Endothelial cell of umbilical vein (primary cell): Measurements from ENCODE around the gene HERPUD1. TPM values are rescaled to one million over a fixed set of nuclear protein-coding genes. Genes with fewer than 3 reads are reported as not detected.

Experiments
- BruUV-seq: library from RNA; stranded (reverse); fragments of 400-500 nt; replicated peaks from 2 replicates; lab custom pipeline; 2021; lab: Mats Ljungman, UMichigan
- CTCF ChIA-PET: fragments of 300-600, 350-600 bp; sonication (Branson Sonifier 250); formaldehyde crosslinking; loops from one replicate; lab custom pipeline; 2021; ENCODE audit warnings: antibody characterized with exemption, inconsistent platforms; lab: Charles Lee
- POLR2A ChIA-PET: fragments of 300-600, 350-600 bp; sonication (Branson Sonifier 250); formaldehyde crosslinking; loops from one replicate; lab custom pipeline; 2021; ENCODE audit warnings: antibody characterized with exemption, inconsistent platforms; lab: Charles Lee
- DNase-seq: peaks from one replicate; pipeline ENCODE4 v3.0.0-alpha.2; 2011; ENCODE audit warnings: low read depth, low spot score
- FAIRE-seq: peaks from 2 replicates; lab custom pipeline; 2011; peaks lifted over from hg19 to GRCh38; lab: Jason Lieb, UNC
- H2AFZ ChIP-seq: 2 replicates; pipeline ENCODE4 v1.6.0; 2012; ENCODE audit warnings: low read depth, low read length, control low read depth, inconsistent platforms
- H3K27ac ChIP-seq: 2 replicates; pipeline ENCODE4 v1.5.1; 2011; ENCODE audit warnings: low read depth, mild to moderate bottlenecking, control low read depth, low read length, moderate library complexity; ENCODE audit not compliant: insufficient read depth
- H3K27me3 ChIP-seq, 2 experiments: 2 replicates each; pipeline versions ENCODE4 v1.6.0 to v1.6.1; 2011; ENCODE audit warnings: low read length in 2 of 2, mixed read lengths in 1 of 2; ENCODE audit not compliant: control insufficient read depth in 2 of 2, insufficient read depth in 2 of 2
- H3K36me3 ChIP-seq, 2 experiments: 2 replicates in 1 of 2; 3 replicates in 1 of 2; pipeline ENCODE4 v1.5.1; 2011; ENCODE audit warnings: low read length in 2 of 2, mild to moderate bottlenecking in 1 of 2, moderate library complexity in 1 of 2; ENCODE audit not compliant: control insufficient read depth in 2 of 2, insufficient read depth in 2 of 2; ENCODE audit errors: extremely low read depth in 1 of 2
- H3K4me1 ChIP-seq: 3 replicates; pipeline ENCODE4 v1.5.1; 2011; ENCODE audit warnings: mild to moderate bottlenecking, low read length; ENCODE audit not compliant: control insufficient read depth, insufficient read depth; ENCODE audit errors: extremely low read depth
- H3K4me2 ChIP-seq: 2 replicates; pipeline ENCODE4 v1.6.1; 2011; ENCODE audit warnings: low read length, control low read depth, mixed read lengths; ENCODE audit not compliant: insufficient read depth
- H3K4me3 ChIP-seq, 3 experiments: fragments of 200-600 bp in 1 of 3; sonication (generic), shearing (Covaris generic) in 1 of 3; replicated peaks in 1 of 3; 2 replicates each; pipeline ENCODE4 v1.5.1; 2011 to 2016; ENCODE audit warnings: control low read depth in 3 of 3, low read length in 3 of 3, mild to moderate bottlenecking in 2 of 3, inconsistent platforms in 1 of 3, low read depth in 1 of 3, moderate library complexity in 1 of 3; ENCODE audit not compliant: insufficient read depth in 1 of 3
- H3K79me2 ChIP-seq: 2 replicates; pipeline ENCODE4 v1.6.0; 2012; ENCODE audit warnings: low read length, inconsistent platforms; ENCODE audit not compliant: control insufficient read depth, insufficient read depth
- H3K9ac ChIP-seq: replicated peaks from 2 replicates; pipeline ENCODE3; 2011; ENCODE audit warnings: low read length, control low read depth; ENCODE audit not compliant: insufficient read depth; ENCODE audit errors: extremely low read depth
- H3K9me1 ChIP-seq: replicated peaks from 3 replicates; pipeline ENCODE4 v1.6.0; 2011; ENCODE audit warnings: mild to moderate bottlenecking, low read length; ENCODE audit not compliant: control insufficient read depth, insufficient read depth; ENCODE audit errors: extremely low read depth
- H3K9me3 ChIP-seq: replicated peaks from 2 replicates; pipeline ENCODE4 v1.5.1; 2012; ENCODE audit warnings: low read length, inconsistent platforms; ENCODE audit not compliant: control insufficient read depth, insufficient read depth
- H4K20me1 ChIP-seq: replicated peaks from 2 replicates; pipeline ENCODE3; 2011; ENCODE audit warnings: mild to moderate bottlenecking, low read length; ENCODE audit not compliant: control insufficient read depth, insufficient read depth; ENCODE audit errors: extremely low read depth
- CTCF ChIP-seq, 2 donors: IDR thresholded peaks; 1 replicate in 1 of 2; 2 replicates in 1 of 2; pipeline ENCODE4 v1.5.1; 2011; ENCODE audit warnings: low read length in 2 of 2, mild to moderate bottlenecking in 2 of 2, moderate library complexity in 2 of 2, control low read depth in 1 of 2, inconsistent platforms in 1 of 2, low read depth in 1 of 2; ENCODE audit not compliant: insufficient read depth in 1 of 2; ENCODE audit errors: extremely low read depth in 1 of 2
- MYC ChIP-seq: IDR thresholded peaks from one replicate; pipeline ENCODE4 v1.6.1; 2011; ENCODE audit warnings: mild to moderate bottlenecking, low read depth, low read length
- dilution Hi-C: fragments of 300-500 bp; cut with MboI; formaldehyde crosslinking; loops from one replicate; pipeline ENCODE4 v1.15.0; 2019; ENCODE audit warnings: low sequenced_read_pairs; ENCODE audit not compliant: extremely low pct_ligation_motif_present
- intact Hi-C: fragments of 100-400 bp; cut with micrococcal nuclease; formaldehyde crosslinking; loops from one replicate; pipeline ENCODE4 v1.10.0; 2022
- polyA plus RNA-seq, 4 experiments: library from polyadenylated mRNA; depleted of rRNA in 3 of 4; stranded (reverse) in 3 of 4; unstranded in 1 of 4; fragments of >200 nt; gene quantifications; 2 replicates each; pipeline versions ENCODE4 v1.2.1 to v1.2.3, GENCODE V29; 2011 to 2012; ENCODE audit warnings: missing spikeins in 1 of 4
- total RNA-seq: library from RNA; stranded (reverse); gene quantifications from 2 replicates; pipeline ENCODE4 v1.2.3, GENCODE V29; 2021

HERPUD1 gene
- total and polyA plus RNA-seq, 2 donors (not counting 3 experiments of a cell fraction or from before 2014, with no cell fraction given), result 107 to 109 TPM

GRCh38 chr16:56961386-56961785, 29.4 kb downstream of the HERPUD1 start:
- DNase-seq (peak; percentile 73), FAIRE-seq (no peak)
- Histone ChIP-seq H3K36me3 (no peaks in the 10 kb centered on the region), H3K4me3 (no peak overlapping the region), H3K79me2 (no peaks in the 10 kb centered on the region), H4K20me1 (no peaks in the 10 kb centered on the region), H3K4me1 (peaks cover 18% of the 10 kb centered on the region), H3K9me1 (no peaks in the 10 kb centered on the region), H3K4me2 (no peak overlapping the region), H3K27me3 (no peaks in the 10 kb centered on the region), H3K9ac (no peak overlapping the region), H3K9me3 (no peaks in the 10 kb centered on the region), H3K27ac (no peak overlapping the region), H2AFZ (peak overlapping the region; percentile 49)
- CTCF ChIA-PET, result interaction anchor here (1.0 to 9.3 kb wide), 3 partner anchors 10 to 85 kb away, joined by 3 to 140 read pairs (median 4); no protein-coding TSS in a partner anchor
- TF ChIP-seq MYC, result no peak
- POLR2A ChIA-PET, result no interaction called here
- intact Hi-C loops, result no loop called here
- BruUV-seq, result no TSS peak
- dilution Hi-C loops, result no loop called here

- no peaks in the 10 kb centered on the region for H3K9me3 ChIP-seq
- ChIA-PET CTCF (interaction anchor here (1.0 to 9.3 kb wide), 4 partner anchors 10 to 84 kb away, joined by 3 to 140 read pairs (median 5); no protein-coding TSS in a partner anchor), POLR2A (no interaction called here)
- H3K9ac ChIP-seq, result no peak within 1 kb of the TSS
- dilution Hi-C loops, result no loop called here
- no peak within 1 kb of the TSS for H3K4me3 ChIP-seq
- intact Hi-C loops, result no loop called here
- H3K9me1 ChIP-seq, result no peaks in the 10 kb centered on the region
- H2AFZ ChIP-seq, result peak within 1 kb of the TSS; percentile 49
- H3K79me2 ChIP-seq, result no peaks in the 10 kb centered on the region
- FAIRE-seq (no peak), DNase-seq (no peak)
- peaks cover 18% of the 10 kb centered on the region for H3K4me1 ChIP-seq
- H4K20me1 ChIP-seq, result no peaks in the 10 kb centered on the region
- H3K27ac ChIP-seq, result no peak within 1 kb of the TSS
- TF ChIP-seq CTCF (IDR thresholded peaks at IDR 0.05; ENCODE audit: extremely low read depth in 1 of 2, insufficient read depth in 1 of 2, low read depth in 1 of 2, low read length in 2 of 2), result no peak
- BruUV-seq, result no TSS peak
- H3K27me3 ChIP-seq, result no peaks in the 10 kb centered on the region
- no peaks in the 10 kb centered on the region for H3K36me3 ChIP-seq
- H3K4me2 ChIP-seq, result no peak within 1 kb of the TSS
These were observed 29.9 kb downstream of the HERPUD1 start, which contains the start of gene CETP for GRCh38 chr16:56961851-56962281. TSS of gene CETP (plus strand) at chr16:56961950. CDS start at chr16:56961980, 30 bp downstream.
